Tibial nerve (tissue), 4 donors: ENCODE results near the gene HAO2. TPM values are rescaled to one million over a fixed set of nuclear protein-coding genes. Genes with fewer than 3 reads are reported as not detected.

ENCODE experiments used
- DNase-seq, 2 donors: peaks; one replicate each; pipeline ENCODE4 v3.0.0-alpha.2; 2019; ENCODE audit warnings: low spot score in 2 of 2
- H3K27ac ChIP-seq, 4 donors: fragments of 200-600 bp; sonication (generic) in 3 of 4; one replicate each; pipeline ENCODE4 v1.5.1; 2017 to 2019; ENCODE audit warnings: mild to moderate bottlenecking in 1 of 4
- H3K27me3 ChIP-seq, 2 donors: fragments of 200-600 bp; sonication (generic) in 1 of 2; one replicate each; pipeline versions ENCODE4 v1.5.1 to v1.6.0; 2017 to 2019
- H3K36me3 ChIP-seq, 3 donors: fragments of 200-600 bp; sonication (generic); one replicate each; pipeline ENCODE4 v1.5.1; 2018 to 2019
- H3K4me1 ChIP-seq, 4 donors: fragments of 200-600 bp; sonication (generic) in 3 of 4; one replicate each; pipeline ENCODE4 v1.5.1; 2017 to 2019
- H3K4me3 ChIP-seq, 4 donors: fragments of 200-600 bp; sonication (generic) in 3 of 4; one replicate each; pipeline ENCODE4 v1.5.1; 2017 to 2019; ENCODE audit warnings: mild to moderate bottlenecking in 1 of 4, moderate library complexity in 1 of 4
- H3K9me3 ChIP-seq, 4 donors: fragments of 200-600 bp; sonication (generic) in 3 of 4; one replicate each; pipeline ENCODE4 v1.5.1; 2017 to 2019
- CTCF ChIP-seq, 5 experiments: fragments of 200-600 bp in 3 of 5; fragments of 450-650 bp in 2 of 5; sonication (generic) in 3 of 5; IDR thresholded peaks; one replicate each; pipeline ENCODE4 v1.5.1; 2016 to 2019; ENCODE audit warnings: antibody characterized with exemption in 5 of 5, mild to moderate bottlenecking in 3 of 5, moderate library complexity in 2 of 5
- EP300 ChIP-seq, 2 donors: sonication (generic); formaldehyde crosslinking; IDR thresholded peaks; one replicate each; pipeline ENCODE4 v1.6.1; 2017; ENCODE audit warnings: antibody characterized with exemption in 2 of 2, mild to moderate bottlenecking in 1 of 2
- POLR2A ChIP-seq, 2 donors: fragments of 450-650 bp; IDR thresholded peaks; one replicate each; pipeline ENCODE4 v1.6.1; 2017; ENCODE audit warnings: antibody characterized with exemption in 2 of 2, mild to moderate bottlenecking in 2 of 2, moderate library complexity in 2 of 2
- WGBS, 2 donors: methylation state at CpG; one replicate each; pipeline ENCODE4 v1.1.5; 2018; 5-methylcytosine and 5-hydroxymethylcytosine counted together
- total RNA-seq, 4 donors: library from RNA; depleted of rRNA; stranded (reverse); fragments of >200 nt; gene quantifications; one replicate each; pipeline ENCODE4 v1.1.0, GENCODE V29; 2016

HAO2 gene
- total RNA-seq, 4 donors from 2014 or later: not detected

GRCh38 chr1:119336848-119337247 is 31.7 kb upstream of the HAO2 start:
- Histone ChIP-seq H3K4me3 (no peak overlapping the region), H3K27me3 (no peaks in the 10 kb centered on the region), H3K4me1 (peaks cover 0 to 5% (median 0%) of the 10 kb centered on the region in 4 donors), H3K9me3 (no peaks in the 10 kb centered on the region), H3K36me3 (no peaks in the 10 kb centered on the region), H3K27ac (no peak overlapping the region)
- no peak for TF ChIP-seq POLR2A (IDR thresholded peaks at IDR 0.05)
- no peak for TF ChIP-seq EP300 (IDR thresholded peaks at IDR 0.05)
- TF ChIP-seq CTCF (IDR thresholded peaks at IDR 0.05): no peak
- 24 to 37% methylated on average over 4 of the region's 4 CpGs for WGBS, 2 donors
- no peak for DNase-seq

- Histone ChIP-seq H3K4me1 (peaks cover 0 to 5% (median 0%) of the 10 kb centered on the region in 4 donors), H3K4me3 (no peak overlapping the region), H3K27ac (no peak overlapping the region), H3K27me3 (no peaks in the 10 kb centered on the region), H3K9me3 (no peaks in the 10 kb centered on the region), H3K36me3 (no peaks in the 10 kb centered on the region)
- no peak for DNase-seq
- 86 to 90% methylated on average over 2 of the region's 2 CpGs for WGBS, 2 donors
- no peak for TF ChIP-seq EP300 (IDR thresholded peaks at IDR 0.05)
- TF ChIP-seq CTCF (IDR thresholded peaks at IDR 0.05): no peak
- TF ChIP-seq POLR2A (IDR thresholded peaks at IDR 0.05): no peak
These were observed 30.6 kb upstream of the HAO2 start for GRCh38 chr1:119338004-119338403.

GRCh38 chr1:119338757-119339156 is 29.8 kb upstream of the HAO2 start:
- Histone ChIP-seq H3K36me3 (no peaks in the 10 kb centered on the region), H3K4me1 (peaks cover 0 to 5% (median 0%) of the 10 kb centered on the region in 4 donors), H3K9me3 (no peaks in the 10 kb centered on the region), H3K27me3 (no peaks in the 10 kb centered on the region), H3K4me3 (no peak overlapping the region), H3K27ac (no peak overlapping the region)
- no peak for DNase-seq
- 92 to 95% methylated on average over 3 of the region's 3 CpGs for WGBS, 2 donors
- no peak for TF ChIP-seq EP300 (IDR thresholded peaks at IDR 0.05)
- TF ChIP-seq CTCF (IDR thresholded peaks at IDR 0.05): no peak
- no peak for TF ChIP-seq POLR2A (IDR thresholded peaks at IDR 0.05)

- Histone ChIP-seq H3K4me1 (peaks cover 0 to 5% (median 0%) of the 10 kb centered on the region in 4 donors), H3K27ac (no peak overlapping the region), H3K9me3 (peaks cover 0 to 4% (median 0%) of the 10 kb centered on the region in 4 donors), H3K4me3 (no peak overlapping the region), H3K27me3 (no peaks in the 10 kb centered on the region), H3K36me3 (no peaks in the 10 kb centered on the region)
- DNase-seq: no peak
- no peak for TF ChIP-seq EP300 (IDR thresholded peaks at IDR 0.05)
- TF ChIP-seq POLR2A (IDR thresholded peaks at IDR 0.05): no peak
- no peak for TF ChIP-seq CTCF (IDR thresholded peaks at IDR 0.05)
These were observed 27.7 kb upstream of the HAO2 start for GRCh38 chr1:119340861-119341261.

- H3K27ac ChIP-seq: no peak overlapping the region
- H3K4me3 ChIP-seq: no peak overlapping the region
- no peaks in the 10 kb centered on the region for H3K36me3 ChIP-seq
- H3K4me1 ChIP-seq: peaks cover 0 to 5% (median 0%) of the 10 kb centered on the region in 4 donors
- no peaks in the 10 kb centered on the region for H3K27me3 ChIP-seq
- TF ChIP-seq CTCF (IDR thresholded peaks at IDR 0.05): no peak
- no peak for TF ChIP-seq POLR2A (IDR thresholded peaks at IDR 0.05)
- DNase-seq: no peak
- H3K9me3 ChIP-seq: peaks cover 0 to 4% (median 0%) of the 10 kb centered on the region in 4 donors
- 84 to 92% methylated on average over 5 of the region's 5 CpGs for WGBS, 2 donors
These were observed 27.1 kb upstream of the HAO2 start for GRCh38 chr1:119341372-119341947.
